Kidney epithelial cell (primary cell): ENCODE measurements around the gene CLASP2. TPM values are rescaled to one million over a fixed set of nuclear protein-coding genes. Genes with fewer than 3 reads are reported as not detected.

Experiments used
- total RNA-seq: library from RNA; depleted of rRNA; stranded (reverse); fragments of >200 nt; gene quantifications from 2 replicates; pipeline ENCODE4 v1.2.3, GENCODE V29; 2015

Gene CLASP2
- total RNA-seq, 1 donor from 2014 or later = 52.4 TPM

Other genes starting within 250 kb of the CLASP2 start
- gene PDCD6IP, start 80.4 kb upstream of the CLASP2 start, total RNA-seq = 114 and 186 TPM in 2 replicates